ENCODE data around the gene LBHD1.

The LBHD1 gene

GRCh38 chr11:62709247-62710000, 37.4 kb upstream of the LBHD1 start:
- TF ChIP-seq EZH2 (IDR thresholded peaks at IDR 0.05; ENCODE audit: borderline replicate concordance, low read length), result no peak
- TF ChIP-seq, protein P1, sequence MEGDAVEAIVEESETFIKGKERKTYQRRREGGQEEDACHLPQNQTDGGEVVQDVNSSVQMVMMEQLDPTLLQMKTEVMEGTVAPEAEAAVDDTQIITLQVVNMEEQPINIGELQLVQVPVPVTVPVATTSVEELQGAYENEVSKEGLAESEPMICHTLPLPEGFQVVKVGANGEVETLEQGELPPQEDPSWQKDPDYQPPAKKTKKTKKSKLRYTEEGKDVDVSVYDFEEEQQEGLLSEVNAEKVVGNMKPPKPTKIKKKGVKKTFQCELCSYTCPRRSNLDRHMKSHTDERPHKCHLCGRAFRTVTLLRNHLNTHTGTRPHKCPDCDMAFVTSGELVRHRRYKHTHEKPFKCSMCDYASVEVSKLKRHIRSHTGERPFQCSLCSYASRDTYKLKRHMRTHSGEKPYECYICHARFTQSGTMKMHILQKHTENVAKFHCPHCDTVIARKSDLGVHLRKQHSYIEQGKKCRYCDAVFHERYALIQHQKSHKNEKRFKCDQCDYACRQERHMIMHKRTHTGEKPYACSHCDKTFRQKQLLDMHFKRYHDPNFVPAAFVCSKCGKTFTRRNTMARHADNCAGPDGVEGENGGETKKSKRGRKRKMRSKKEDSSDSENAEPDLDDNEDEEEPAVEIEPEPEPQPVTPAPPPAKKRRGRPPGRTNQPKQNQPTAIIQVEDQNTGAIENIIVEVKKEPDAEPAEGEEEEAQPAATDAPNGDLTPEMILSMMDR (IDR thresholded peaks at IDR 0.05; ENCODE audit: low read length), result no peak
- H3K27me3 ChIP-seq (ENCODE audit: insufficient read depth, low read length), result no peaks in the 10 kb centered on the region
- H3K9ac ChIP-seq (ENCODE audit: low read length), result peak overlapping the region; percentile 79
- H3K27ac ChIP-seq (ENCODE audit: low read depth, low read length, poor library complexity, severe bottlenecking), result peak overlapping the region; percentile 92
- peaks cover 19% of the 10 kb centered on the region; the same call in 1 of the 2 replicates for H3F3A ChIP-seq (ENCODE audit: insufficient read depth, low read length)
- H3K9me3 ChIP-seq (ENCODE audit: low read length), result no peaks in the 10 kb centered on the region
- peak overlapping the region; percentile 90 for H3K4me2 ChIP-seq (ENCODE audit: low read length)
- H2AFZ ChIP-seq (ENCODE audit: low read length), result no peak overlapping the region
- peaks cover 58% of the 10 kb centered on the region for H3K36me3 ChIP-seq (ENCODE audit: insufficient read depth, low read length)
- H3K4me1 ChIP-seq (ENCODE audit: insufficient read depth, low read length, severe bottlenecking), result peaks cover 53% of the 10 kb centered on the region
- peak overlapping the region; percentile 63 for H3K4me3 ChIP-seq (ENCODE audit: low read depth, low read length, poor library complexity, severe bottlenecking)
- no peaks in the 10 kb centered on the region for H4K20me1 ChIP-seq (ENCODE audit: insufficient read depth, low read length)
- H3K9me2 ChIP-seq (ENCODE audit: low read depth, low read length), result no peaks in the 10 kb centered on the region
- no peaks in the 10 kb centered on the region for H3K79me2 ChIP-seq (ENCODE audit: insufficient read depth, low read length)

- peaks cover 53% of the 10 kb centered on the region for H3K4me1 ChIP-seq (ENCODE audit: insufficient read depth, low read length, severe bottlenecking)
- no peaks in the 10 kb centered on the region for H3K27me3 ChIP-seq (ENCODE audit: insufficient read depth, low read length)
- no peaks in the 10 kb centered on the region for H3K9me2 ChIP-seq (ENCODE audit: low read depth, low read length)
- H3K9ac ChIP-seq (ENCODE audit: low read length), result peak overlapping the region; percentile 79
- no peaks in the 10 kb centered on the region for H3K9me3 ChIP-seq (ENCODE audit: low read length)
- peak overlapping the region; percentile 63 for H3K4me3 ChIP-seq (ENCODE audit: low read depth, low read length, poor library complexity, severe bottlenecking)
- H3K36me3 ChIP-seq (ENCODE audit: insufficient read depth, low read length), result peaks cover 53% of the 10 kb centered on the region
- H3F3A ChIP-seq (ENCODE audit: insufficient read depth, low read length), result peaks cover 19% of the 10 kb centered on the region; the same call in 1 of the 2 replicates
- TF ChIP-seq, protein P1 (IDR thresholded peaks at IDR 0.05; ENCODE audit: low read length), result no peak
- TF ChIP-seq EZH2 (IDR thresholded peaks at IDR 0.05; ENCODE audit: borderline replicate concordance, low read length), result no peak
- H3K27ac ChIP-seq (ENCODE audit: low read depth, low read length, poor library complexity, severe bottlenecking), result peak overlapping the region; percentile 92
- no peaks in the 10 kb centered on the region for H3K79me2 ChIP-seq (ENCODE audit: insufficient read depth, low read length)
- peak overlapping the region; percentile 90 for H3K4me2 ChIP-seq (ENCODE audit: low read length)
- H4K20me1 ChIP-seq (ENCODE audit: insufficient read depth, low read length), result no peaks in the 10 kb centered on the region
- H2AFZ ChIP-seq (ENCODE audit: low read length), result no peak overlapping the region
Observed at GRCh38 chr11:62708793-62709192, 36.7 kb upstream of the LBHD1 start.

- H2AFZ ChIP-seq (ENCODE audit: low read length), result no peak overlapping the region
- H3K4me3 ChIP-seq (ENCODE audit: low read depth, low read length, poor library complexity, severe bottlenecking), result peak overlapping the region; percentile 63
- H3K36me3 ChIP-seq (ENCODE audit: insufficient read depth, low read length), result peaks cover 49% of the 10 kb centered on the region
- peaks cover 17% of the 10 kb centered on the region; the same call in 1 of the 2 replicates for H3F3A ChIP-seq (ENCODE audit: insufficient read depth, low read length)
- TF ChIP-seq, protein P1 (IDR thresholded peaks at IDR 0.05; ENCODE audit: low read length), result no peak
- no peak for TF ChIP-seq EZH2 (IDR thresholded peaks at IDR 0.05; ENCODE audit: borderline replicate concordance, low read length)
- no peaks in the 10 kb centered on the region for H3K9me2 ChIP-seq (ENCODE audit: low read depth, low read length)
- H3K27ac ChIP-seq (ENCODE audit: low read depth, low read length, poor library complexity, severe bottlenecking), result peak overlapping the region; percentile 92
- no peaks in the 10 kb centered on the region for H3K9me3 ChIP-seq (ENCODE audit: low read length)
- H4K20me1 ChIP-seq (ENCODE audit: insufficient read depth, low read length), result no peaks in the 10 kb centered on the region
- H3K4me2 ChIP-seq (ENCODE audit: low read length), result peak overlapping the region; percentile 90
- peaks cover 53% of the 10 kb centered on the region for H3K4me1 ChIP-seq (ENCODE audit: insufficient read depth, low read length, severe bottlenecking)
- H3K79me2 ChIP-seq (ENCODE audit: insufficient read depth, low read length), result no peaks in the 10 kb centered on the region
- no peaks in the 10 kb centered on the region for H3K27me3 ChIP-seq (ENCODE audit: insufficient read depth, low read length)
- peak overlapping the region; percentile 79 for H3K9ac ChIP-seq (ENCODE audit: low read length)
Observed at GRCh38 chr11:62708392-62708791, 36.3 kb upstream of the LBHD1 start.
